ENCODE results near the gene SENP8. TPM values are rescaled to one million over a fixed set of nuclear protein-coding genes. Genes with fewer than 3 reads are reported as not detected.
A peak's percentile ranks its signal among the peaks of the same experiment; 100 is the strongest.

The SENP8 gene
- total RNA-seq, 4 donors from 2014 or later: 1.3 to 4.2 (median 1.9) TPM

DNA sequence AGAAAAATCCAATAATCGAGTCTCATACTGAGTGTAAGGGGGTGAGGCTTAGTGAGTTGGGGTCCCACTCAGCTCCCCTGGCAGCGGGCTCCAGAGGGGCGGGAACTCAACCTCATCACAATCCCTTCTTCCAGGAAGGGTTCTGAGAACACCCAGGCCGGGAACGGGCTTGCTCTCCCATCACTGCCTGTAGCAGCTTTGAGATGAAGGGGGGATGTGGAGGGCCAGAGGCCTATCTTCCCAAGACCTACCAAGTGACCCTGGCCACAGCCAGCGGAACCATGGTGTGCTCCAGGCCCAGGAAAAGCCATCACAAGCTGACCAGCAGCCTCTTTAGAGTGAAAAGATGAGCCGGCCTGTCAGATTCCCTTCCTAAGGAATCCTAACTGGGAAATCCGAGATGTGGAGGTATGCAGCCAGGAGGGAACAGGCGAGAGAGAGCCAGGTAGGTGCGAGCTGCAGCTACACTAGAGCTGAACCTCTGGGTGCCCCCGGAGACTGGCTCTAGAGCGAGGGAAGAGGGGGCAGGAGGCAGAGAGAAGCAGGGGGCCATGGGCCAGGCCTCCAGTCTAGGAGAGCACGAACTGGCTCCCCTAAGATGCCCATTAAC is 60.9 kb downstream of the SENP8 start:
- Histone ChIP-seq H3K4me3 (no peak overlapping the region), H3K9me3 (no peaks in the 10 kb centered on the region), H3K27ac (no peak overlapping the region), H3K4me1 (peaks cover 34% of the 10 kb centered on the region), H3K36me3 (no peaks in the 10 kb centered on the region), H3K27me3 (no peaks in the 10 kb centered on the region)
- TF ChIP-seq EP300 (IDR thresholded peaks at IDR 0.05): no peak
- TF ChIP-seq POLR2AphosphoS5 (IDR thresholded peaks at IDR 0.05): no peak
- TF ChIP-seq POLR2A (IDR thresholded peaks at IDR 0.05): no peak
- TF ChIP-seq, protein P1, sequence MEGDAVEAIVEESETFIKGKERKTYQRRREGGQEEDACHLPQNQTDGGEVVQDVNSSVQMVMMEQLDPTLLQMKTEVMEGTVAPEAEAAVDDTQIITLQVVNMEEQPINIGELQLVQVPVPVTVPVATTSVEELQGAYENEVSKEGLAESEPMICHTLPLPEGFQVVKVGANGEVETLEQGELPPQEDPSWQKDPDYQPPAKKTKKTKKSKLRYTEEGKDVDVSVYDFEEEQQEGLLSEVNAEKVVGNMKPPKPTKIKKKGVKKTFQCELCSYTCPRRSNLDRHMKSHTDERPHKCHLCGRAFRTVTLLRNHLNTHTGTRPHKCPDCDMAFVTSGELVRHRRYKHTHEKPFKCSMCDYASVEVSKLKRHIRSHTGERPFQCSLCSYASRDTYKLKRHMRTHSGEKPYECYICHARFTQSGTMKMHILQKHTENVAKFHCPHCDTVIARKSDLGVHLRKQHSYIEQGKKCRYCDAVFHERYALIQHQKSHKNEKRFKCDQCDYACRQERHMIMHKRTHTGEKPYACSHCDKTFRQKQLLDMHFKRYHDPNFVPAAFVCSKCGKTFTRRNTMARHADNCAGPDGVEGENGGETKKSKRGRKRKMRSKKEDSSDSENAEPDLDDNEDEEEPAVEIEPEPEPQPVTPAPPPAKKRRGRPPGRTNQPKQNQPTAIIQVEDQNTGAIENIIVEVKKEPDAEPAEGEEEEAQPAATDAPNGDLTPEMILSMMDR (IDR thresholded peaks at IDR 0.05): no peak
- WGBS: 93% methylated on average over 13 of the region's 13 CpGs
- DNase-seq (ENCODE audit: low spot score in 2 of 2): no peak

GRCh38 chr15:72179950-72180581 is 61.9 kb downstream of the SENP8 start:
- no peak for TF ChIP-seq EP300 (IDR thresholded peaks at IDR 0.05)
- TF ChIP-seq, protein P1 (IDR thresholded peaks at IDR 0.05): no peak
- no peak for TF ChIP-seq POLR2AphosphoS5 (IDR thresholded peaks at IDR 0.05)
- no peak for TF ChIP-seq POLR2A (IDR thresholded peaks at IDR 0.05)
- Histone ChIP-seq H3K9me3 (no peaks in the 10 kb centered on the region), H3K36me3 (no peaks in the 10 kb centered on the region), H3K4me3 (no peak overlapping the region), H3K27me3 (no peaks in the 10 kb centered on the region), H3K4me1 (peaks cover 36% of the 10 kb centered on the region), H3K27ac (peak overlapping the region; percentile 34)
- no peak for DNase-seq (ENCODE audit: low spot score in 2 of 2)
- 36% methylated on average over 4 of the region's 16 CpGs for WGBS

- TF ChIP-seq, protein P1 (IDR thresholded peaks at IDR 0.05): no peak
- TF ChIP-seq POLR2A (IDR thresholded peaks at IDR 0.05) (no peak), POLR2AphosphoS5 (IDR thresholded peaks at IDR 0.05) (no peak), EP300 (IDR thresholded peaks at IDR 0.05) (no peak)
- Histone ChIP-seq H3K36me3 (no peaks in the 10 kb centered on the region), H3K9me3 (no peaks in the 10 kb centered on the region), H3K27me3 (no peaks in the 10 kb centered on the region), H3K27ac (no peak overlapping the region), H3K4me3 (no peak overlapping the region), H3K4me1 (peaks cover 33% of the 10 kb centered on the region)
- WGBS: 88% methylated on average over 5 of the region's 5 CpGs
- no peak for DNase-seq (ENCODE audit: low spot score in 2 of 2)
Measured at GRCh38 chr15:72180761-72181324, 62.6 kb downstream of the SENP8 start.

GRCh38 chr15:72182244-72182643 is 64.0 kb downstream of the SENP8 start:
- 82% methylated on average over 3 of the region's 3 CpGs for WGBS
- H3K4me1 ChIP-seq: peaks cover 27% of the 10 kb centered on the region
- DNase-seq (ENCODE audit: low spot score in 2 of 2): no peak
- no peak overlapping the region for H3K4me3 ChIP-seq
- no peaks in the 10 kb centered on the region for H3K27me3 ChIP-seq
- TF ChIP-seq EP300 (IDR thresholded peaks at IDR 0.05) (no peak), POLR2A (IDR thresholded peaks at IDR 0.05) (no peak), POLR2AphosphoS5 (IDR thresholded peaks at IDR 0.05) (no peak)
- TF ChIP-seq, protein P1 (IDR thresholded peaks at IDR 0.05): no peak
- H3K9me3 ChIP-seq: no peaks in the 10 kb centered on the region
- H3K27ac ChIP-seq: no peak overlapping the region
- no peaks in the 10 kb centered on the region for H3K36me3 ChIP-seq

GRCh38 chr15:72182673-72183072 is 64.5 kb downstream of the SENP8 start:
- no peaks in the 10 kb centered on the region for H3K9me3 ChIP-seq
- WGBS: 75% methylated on average over 3 of the region's 3 CpGs
- TF ChIP-seq POLR2AphosphoS5 (IDR thresholded peaks at IDR 0.05): no peak
- no peak for TF ChIP-seq POLR2A (IDR thresholded peaks at IDR 0.05)
- TF ChIP-seq, protein P1 (IDR thresholded peaks at IDR 0.05): no peak
- no peak for TF ChIP-seq EP300 (IDR thresholded peaks at IDR 0.05)
- DNase-seq (ENCODE audit: low spot score in 2 of 2): no peak
- no peak overlapping the region for H3K27ac ChIP-seq
- H3K4me1 ChIP-seq: peaks cover 27% of the 10 kb centered on the region
- H3K36me3 ChIP-seq: no peaks in the 10 kb centered on the region
- no peak overlapping the region for H3K4me3 ChIP-seq
- no peaks in the 10 kb centered on the region for H3K27me3 ChIP-seq
